Measurements from ENCODE around the gene MTX2.
"Not testable (repeated sequence)": the region's sequence is repeated elsewhere in the genome, so short reads cannot be mapped to it uniquely, and the experiment has no call there.

The MTX2 gene

DNA sequence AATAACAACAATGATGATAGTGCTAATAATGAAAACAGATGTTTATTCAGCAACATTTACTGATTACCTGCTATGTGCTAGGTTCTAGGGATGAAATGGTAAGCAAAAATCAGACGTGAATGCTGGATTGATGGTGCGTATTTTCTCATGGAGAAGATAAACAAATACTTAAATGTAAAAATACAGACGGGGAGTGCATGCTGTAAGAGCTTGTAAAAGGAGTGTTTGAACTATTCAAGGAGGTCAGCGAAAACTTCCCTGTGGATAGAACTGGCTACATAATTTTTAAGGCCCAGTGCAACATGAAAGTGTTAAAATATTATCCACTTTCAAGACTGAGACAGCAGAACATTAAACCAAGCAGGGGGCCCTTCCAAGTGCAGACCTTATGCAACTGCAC lies 22.1 kb downstream of the MTX2 start:
- no peak for DNase-seq (ENCODE audit: low read depth)

DNA sequence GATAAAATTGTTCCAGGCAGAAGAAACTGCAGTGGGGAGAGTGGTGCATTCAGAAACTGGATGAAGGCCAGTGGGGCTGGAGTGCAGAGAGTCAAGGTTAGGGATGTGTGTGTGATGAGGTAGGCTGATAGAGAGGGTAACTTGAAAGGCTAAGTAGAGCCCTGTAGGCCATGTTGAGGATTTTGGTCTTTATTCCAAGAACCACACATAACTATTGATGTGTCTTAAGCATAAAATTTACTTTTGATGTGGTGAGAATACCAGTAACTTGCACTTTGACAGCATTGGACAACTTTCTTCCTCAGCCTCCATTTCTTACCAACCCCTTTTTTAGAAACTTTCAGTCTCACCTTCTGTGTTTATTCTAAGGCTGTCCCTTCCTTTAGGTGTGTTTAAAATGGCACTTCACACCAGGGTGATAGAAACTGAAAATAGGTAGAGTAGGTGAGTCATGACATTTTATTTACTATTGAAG lies 22.6 kb downstream of the MTX2 start:
- no peak for DNase-seq (ENCODE audit: low read depth)

DNA sequence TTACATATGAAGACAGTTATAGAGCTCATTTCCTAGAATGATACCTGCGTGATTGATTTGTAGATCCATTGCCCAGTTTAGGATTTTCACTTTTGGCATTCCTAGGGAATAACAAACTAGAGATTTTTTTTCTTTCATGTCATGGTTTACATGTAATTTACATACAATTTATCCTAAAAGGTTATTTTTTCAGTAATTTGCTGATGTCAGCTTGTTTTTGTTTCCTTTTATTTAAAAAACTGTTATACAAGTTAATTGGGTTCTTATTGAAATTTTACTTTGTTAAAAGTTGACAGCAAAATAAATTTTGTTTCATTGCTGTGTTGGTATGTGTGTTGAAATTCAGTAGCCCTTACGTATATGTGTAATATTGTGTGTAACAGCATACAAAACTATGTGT lies 23.4 kb downstream of the MTX2 start:
- no peak for DNase-seq (ENCODE audit: low read depth)

DNA sequence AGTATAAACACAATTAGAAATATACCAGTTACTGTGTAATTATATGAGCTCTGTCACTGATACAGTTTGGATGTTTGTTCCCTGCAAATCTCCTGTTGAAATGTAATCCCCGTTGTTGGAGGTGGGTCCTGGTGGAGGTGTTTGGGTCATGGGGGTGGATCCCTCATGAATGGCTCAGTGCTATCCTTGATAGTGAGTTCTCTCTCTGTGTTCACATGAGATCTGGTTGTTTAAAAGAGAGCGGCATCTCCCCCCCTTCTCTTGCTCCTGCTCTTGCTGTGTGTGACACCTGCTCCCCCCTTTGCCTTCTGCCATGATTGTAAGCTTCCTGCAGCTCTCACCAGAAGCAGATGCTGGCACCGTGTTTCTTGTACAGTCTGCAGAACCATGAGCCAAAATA lies 24.1 kb downstream of the MTX2 start:
- DNase-seq (ENCODE audit: low read depth): no peak

DNA sequence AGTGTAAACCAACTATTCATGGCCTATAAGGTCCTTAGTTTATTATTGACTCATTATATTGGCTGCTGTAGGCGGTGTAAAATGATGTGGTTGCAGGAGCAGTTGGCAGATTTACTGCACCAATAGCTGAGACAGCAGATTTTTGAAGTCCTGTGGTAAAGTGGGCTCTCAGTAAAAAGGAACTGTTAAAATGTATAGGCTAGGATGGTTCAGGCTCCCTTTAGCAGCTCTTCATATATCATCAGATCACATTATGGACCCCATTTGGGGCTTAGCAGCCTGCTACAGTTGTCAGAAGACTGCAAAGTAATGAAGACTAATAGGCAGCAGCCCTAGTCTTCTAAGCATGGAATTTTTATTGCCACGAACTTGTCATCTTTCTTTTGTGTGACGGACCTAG lies 27.8 kb downstream of the MTX2 start:
- DNase-seq (ENCODE audit: low read depth): no peak

DNA sequence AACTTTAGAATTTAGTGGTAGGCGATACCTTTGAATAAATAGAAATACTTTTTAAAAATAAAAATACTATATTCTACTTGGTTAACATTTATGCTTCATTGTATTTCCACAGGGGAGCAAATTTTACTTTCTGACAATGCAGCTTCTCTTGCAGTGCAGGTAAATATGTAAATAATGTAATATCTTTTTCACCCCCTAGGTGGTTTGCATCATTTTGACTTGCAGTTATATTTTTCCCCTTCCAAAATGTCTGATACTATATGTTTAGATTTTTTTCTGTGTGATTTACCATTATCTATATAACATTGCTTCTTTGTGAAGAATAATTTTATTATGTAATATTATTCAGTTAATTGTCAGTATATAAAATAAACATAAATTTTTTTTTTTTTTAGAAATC lies 28.5 kb downstream of the MTX2 start:
- DNase-seq (ENCODE audit: low read depth): no peak

DNA sequence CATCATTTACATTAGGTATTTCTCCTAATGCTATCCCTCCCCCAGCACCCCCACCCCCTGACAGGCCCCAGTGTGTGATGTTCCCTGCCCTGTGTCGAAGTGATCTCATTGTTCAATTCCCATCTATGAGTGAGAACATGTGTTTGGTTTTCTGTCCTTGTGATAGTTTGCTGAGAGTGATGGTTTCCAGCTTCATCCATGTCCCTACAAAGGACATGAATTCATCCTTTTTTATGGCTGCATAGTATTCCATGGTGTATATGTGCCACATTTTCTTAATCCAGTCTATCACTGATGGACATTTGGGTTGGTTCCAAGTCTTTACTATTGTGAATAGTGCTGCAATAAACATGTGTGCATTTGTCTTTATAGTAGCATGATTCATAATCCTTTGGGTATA lies 36.8 kb downstream of the MTX2 start:
- DNase-seq (ENCODE audit: low read depth): not testable (repeated sequence)

DNA sequence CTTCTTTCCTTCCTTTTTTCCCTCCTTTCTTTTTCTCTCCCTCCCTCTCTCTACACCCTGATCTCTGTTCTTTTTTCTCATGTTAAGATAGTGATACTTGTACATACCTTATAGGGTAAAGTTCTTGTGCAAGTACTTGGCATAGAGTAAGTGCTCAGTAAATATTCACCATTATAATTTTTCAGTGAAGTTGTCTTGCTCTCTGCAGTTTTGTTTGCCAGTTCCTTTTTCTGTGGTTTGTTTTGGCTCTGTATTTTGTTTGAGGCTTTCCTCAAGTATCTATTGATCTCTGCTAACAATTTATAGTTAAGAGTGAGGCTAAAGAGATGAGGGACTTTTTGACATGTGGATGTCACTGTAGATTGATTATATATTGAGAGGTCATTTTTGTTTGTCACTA lies 48.0 kb downstream of the MTX2 start:
- DNase-seq (ENCODE audit: low read depth): no peak

DNA sequence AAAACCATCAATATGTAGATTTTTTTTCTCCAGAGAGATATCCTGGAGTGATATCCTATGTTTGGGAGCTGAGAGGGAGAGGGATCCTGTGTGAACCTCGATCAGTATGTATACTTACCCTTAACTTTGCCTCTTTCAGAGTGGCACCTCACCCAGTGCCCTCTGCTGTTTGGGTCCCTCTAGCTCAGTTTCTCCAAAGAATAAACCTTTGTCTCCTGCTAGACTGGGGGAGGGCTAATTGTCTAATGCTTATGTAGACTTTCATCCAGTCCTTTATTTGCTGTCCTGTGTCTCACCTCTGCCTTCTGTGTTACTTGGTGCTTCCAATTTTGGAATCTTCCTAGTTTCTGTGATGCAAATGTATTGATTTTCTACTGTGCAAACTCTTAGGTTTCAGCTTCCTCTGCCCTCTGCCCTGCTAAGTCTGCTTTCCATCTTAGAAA lies 48.4 kb downstream of the MTX2 start:
- no peak for DNase-seq (ENCODE audit: low read depth)

DNA sequence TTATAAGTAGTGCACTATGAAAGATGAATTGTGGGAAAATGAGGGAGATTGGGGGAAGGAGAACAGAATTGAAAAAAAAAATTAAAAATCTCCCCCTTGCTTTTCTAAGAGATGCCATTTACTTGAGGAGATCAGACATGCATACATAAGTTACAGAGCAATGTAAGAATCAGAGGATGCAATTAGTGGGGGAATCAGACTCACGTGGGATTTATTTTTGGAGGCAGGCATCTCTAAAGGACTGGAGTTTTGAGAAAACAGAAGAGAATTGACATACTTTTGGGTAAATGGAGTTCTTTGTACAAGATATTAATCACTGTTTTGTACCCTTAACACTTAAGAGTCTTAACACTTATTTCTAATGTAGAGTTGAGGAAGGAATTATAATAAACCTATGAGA lies 52.7 kb downstream of the MTX2 start:
- no peak for DNase-seq (ENCODE audit: low read depth)

DNA sequence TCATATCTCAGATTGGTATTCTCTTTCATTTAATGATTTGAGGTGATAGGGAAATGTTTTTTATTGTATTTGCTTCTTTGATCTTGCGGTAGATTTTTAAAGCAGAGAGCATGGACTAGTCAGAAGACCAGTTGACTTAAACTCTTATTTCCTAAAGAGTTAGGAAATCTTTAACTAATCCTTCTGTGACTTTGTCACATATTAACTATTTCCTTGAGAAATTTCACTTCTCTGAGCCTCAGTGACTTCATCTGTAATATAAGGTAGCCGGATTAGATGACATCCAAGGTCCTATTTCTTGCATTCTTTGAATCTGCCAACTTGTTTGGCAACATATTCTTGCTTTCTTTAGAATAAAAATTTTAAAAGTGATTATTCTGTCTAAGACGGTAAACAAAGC lies 55.6 kb downstream of the MTX2 start:
- DNase-seq (ENCODE audit: low read depth): no peak

DNA sequence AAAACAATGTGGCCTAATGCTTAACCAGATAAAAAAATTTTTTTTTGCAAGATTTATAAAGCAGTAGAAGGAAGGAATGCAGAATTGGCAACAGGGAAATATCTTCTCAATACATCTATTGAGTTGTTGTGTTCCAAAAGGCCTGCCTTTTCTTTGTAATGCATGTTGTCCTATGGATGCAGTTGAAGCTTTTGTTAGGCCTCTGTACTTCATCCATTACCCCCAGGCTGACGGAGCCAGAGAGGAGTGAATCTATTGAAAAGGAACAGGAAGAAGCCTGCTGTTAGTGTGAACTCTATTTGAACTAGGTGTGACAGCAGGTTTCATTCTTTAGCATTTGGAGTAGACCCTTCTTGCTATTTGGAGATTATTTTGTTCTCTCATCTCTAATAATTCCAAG lies 56.5 kb downstream of the MTX2 start:
- no peak for DNase-seq (ENCODE audit: low read depth)

DNA sequence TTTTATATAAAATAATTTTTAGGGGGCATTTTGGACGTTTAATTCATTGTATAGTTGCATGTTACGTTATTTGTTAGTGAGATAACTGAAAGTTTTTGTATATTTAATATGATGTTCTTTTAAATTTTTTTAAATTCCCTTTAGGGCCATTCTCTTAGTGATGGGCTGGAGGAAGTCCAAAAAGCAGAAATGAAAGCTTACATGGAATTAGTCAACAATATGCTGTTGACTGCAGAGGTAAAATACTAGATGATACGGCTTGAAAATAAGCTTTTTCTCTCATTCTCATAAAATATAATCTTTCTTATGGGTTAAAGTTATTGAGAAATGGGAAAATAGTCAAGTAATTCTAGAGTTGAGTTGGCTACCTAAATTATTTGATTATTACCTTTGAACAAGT lies 58.9 kb downstream of the MTX2 start:
- DNase-seq (ENCODE audit: low read depth): no peak

DNA sequence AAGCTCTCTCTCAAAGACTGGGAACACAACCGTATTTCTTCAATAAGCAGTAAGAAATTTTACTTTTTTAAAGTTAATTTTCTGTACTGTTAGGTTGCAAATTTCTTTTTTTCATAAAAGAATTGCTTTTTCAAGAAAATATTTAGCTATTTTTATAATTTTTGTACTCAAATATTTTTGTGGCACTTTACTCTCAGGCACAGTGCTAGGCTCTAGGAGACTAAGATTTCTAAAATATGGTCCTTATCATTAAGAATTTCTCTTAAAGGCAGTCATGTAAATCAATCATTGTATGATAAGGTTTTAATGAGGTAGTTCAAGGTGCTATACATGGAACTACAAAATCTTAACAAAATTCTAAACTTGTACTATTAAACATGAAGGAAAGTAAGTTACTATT lies 61.4 kb downstream of the MTX2 start:
- DNase-seq (ENCODE audit: low read depth): no peak

DNA sequence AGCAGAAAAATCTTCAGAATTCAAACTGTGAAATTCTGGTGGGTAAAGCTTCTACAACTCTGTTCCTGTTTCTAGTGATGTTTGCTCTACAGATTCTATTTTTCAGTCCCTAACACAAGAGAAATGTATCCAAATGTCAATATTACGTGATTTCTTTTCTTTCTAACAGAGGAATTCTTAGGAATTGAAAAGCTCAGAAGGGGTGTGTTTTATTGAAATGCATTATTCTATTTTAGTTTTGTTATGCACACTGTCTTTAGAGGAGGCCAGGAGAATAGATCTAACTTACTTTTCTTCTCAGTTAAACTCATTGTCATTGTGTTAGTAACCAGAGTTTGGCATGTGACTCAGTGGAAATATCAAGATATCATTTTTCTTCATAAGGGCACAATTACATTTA lies 62.4 kb downstream of the MTX2 start:
- no peak for DNase-seq (ENCODE audit: low read depth)

DNA sequence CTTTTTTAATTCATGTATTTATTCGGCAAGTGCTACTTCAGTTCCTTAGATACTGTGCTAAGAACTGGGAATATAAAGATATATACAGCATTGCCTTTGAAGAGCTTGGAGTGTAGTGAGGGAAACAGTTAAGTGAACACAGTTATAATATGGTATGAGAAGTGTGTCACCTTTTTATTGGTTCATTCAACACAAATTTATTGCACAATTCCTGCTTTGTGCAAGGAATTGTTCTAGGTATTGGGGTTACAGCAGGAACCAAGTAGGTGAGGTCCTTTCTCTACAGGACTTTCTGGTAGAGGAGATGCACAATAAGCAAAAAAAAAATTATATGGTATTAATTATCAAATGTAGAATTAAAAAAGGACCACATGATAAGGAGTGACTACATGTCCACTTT lies 65.5 kb downstream of the MTX2 start:
- DNase-seq (ENCODE audit: low read depth): no peak

DNA sequence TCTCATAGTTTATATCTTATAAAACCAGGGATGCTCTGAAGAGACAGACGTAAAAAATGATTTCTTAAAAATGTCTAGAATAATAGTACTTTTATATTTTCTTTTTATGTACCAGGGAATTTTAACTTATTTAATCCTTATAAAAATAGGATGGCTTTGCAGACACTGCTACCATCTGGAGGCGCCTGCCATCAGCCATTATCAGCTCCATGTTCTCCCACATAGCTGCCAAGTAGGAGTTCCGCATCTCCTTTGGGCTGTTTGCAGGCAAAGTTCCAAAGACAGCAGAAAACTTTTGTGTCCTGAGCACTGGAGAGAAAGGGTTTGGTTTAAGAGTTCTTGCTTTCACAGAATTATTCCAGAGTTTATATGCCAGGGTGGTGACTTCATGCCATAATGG lies 69.2 kb downstream of the MTX2 start:
- DNase-seq (ENCODE audit: low read depth): no peak

DNA sequence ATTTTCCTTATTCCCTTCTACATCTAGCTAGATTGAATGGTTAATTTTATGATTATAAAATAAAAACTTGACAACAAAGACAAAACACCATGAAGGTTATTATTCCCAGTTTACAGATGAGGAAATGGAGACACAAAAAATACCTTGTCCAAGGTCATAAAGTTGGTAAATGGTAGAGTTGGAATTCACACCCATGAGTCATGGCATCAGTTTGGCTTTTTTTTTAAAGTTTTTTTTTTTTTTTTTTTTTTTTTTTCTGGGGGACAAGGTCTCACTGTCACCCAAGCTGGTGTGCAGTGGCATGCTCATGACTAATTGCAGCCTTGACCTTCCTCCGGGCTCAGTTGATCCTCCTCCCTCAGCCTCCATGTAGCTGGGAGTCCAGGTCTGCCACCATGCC lies 70.0 kb downstream of the MTX2 start:
- no peak for DNase-seq (ENCODE audit: low read depth)

DNA sequence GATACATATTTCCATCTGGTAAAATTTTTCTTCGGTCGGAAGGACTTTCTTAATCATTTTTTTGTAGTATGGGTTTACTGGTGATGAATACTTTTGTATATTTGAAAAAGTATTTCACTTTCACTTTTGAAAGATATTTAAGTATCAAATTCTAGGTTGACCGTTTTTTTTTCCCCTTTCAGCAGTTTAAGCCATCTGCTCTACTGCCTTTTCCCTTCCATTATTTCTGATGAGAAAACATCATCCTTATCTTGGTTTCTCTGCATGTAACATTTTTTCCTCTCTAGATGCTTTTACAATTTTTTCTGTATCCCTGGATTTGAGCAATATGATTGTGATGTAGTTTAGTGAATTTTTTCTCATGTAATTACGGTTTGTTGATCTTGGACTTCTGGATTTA lies 87.0 kb downstream of the MTX2 start:
- DNase-seq (ENCODE audit: low read depth): no peak

DNA sequence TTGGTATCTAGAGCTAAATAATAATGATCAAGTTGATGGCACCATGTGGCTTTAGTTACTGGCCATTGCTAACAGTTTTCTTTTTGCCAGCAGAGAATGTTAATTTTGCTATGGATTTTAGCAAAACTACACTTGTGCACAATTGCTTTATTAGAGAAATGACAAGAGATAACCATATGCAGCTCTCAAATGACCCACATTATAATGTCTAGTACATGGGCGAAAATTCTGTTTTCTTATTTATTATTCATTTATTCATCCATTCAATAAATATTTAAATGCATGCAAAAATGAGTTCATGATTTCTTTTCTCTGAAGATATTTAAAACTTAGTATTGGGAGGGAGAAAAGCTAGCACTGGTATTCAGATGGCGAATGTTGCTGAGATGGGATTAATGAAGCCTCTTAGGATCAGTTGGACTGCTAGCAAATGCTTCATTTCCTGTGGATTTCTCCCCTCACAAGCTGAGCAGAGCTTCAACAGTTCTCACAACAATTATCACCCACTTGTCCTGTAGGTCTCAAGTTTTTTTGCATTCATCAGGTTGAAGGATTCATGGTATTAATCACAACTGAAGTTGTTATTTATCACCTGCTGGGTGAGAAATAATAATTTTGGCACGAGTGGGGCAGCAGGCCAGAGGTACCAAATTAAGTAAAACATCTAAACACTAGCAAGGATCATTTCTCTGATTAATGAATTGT lies 95.2 kb downstream of the MTX2 start:
- DNase-seq (ENCODE audit: low read depth): no peak

DNA sequence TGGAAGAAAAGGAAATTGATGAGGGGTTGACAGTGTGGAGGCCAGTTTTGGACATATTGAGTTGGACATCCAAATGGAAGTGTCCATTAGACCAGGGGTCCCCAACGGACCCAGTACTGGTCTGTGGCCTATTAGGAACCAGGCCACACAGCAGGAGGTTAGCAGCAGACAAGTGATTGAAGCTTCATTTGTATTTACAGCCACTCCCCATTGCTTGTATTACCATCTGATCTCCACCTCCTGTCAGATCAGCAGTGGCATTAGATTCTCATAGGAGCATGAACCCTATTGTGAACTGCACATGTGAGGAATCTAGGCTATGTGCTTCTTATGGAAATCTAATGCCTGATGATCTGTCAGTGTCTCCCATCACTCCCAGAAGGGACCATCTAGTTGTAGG lies 99.1 kb downstream of the MTX2 start:
- no peak for DNase-seq (ENCODE audit: low read depth)

DNA sequence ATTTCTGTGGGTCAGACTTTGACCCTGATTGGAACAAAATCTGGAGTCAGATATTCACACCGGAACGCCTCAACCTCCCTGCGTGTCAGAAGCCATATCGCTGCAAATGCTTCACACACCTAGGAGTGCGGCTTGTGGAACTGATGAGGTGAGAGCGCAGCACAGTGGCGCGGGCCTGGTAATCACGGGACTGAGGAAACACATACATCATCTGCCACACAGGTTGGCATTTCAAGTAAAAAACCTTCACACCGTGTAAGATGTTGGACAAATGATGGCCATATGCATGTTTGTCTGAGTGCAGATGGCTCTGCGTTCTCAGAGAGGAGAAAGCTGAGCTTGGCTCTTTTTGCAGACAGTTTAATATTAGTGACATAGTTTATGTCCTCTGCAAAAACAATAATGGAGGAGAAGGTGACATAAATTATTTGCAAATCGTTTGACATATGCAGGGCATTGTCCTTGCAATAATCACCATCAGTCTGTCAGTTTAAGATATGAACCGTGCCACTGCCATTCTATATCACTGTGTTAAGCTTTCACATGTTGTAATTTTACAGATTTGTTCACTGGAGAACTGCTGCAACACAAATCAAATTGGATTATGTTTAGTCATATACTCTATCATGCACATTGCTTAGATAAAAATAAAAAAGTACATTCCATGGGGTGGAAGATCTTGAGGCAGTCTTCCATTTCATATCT lies 101.4 kb downstream of the MTX2 start:
- no peak for DNase-seq (ENCODE audit: low read depth)

DNA sequence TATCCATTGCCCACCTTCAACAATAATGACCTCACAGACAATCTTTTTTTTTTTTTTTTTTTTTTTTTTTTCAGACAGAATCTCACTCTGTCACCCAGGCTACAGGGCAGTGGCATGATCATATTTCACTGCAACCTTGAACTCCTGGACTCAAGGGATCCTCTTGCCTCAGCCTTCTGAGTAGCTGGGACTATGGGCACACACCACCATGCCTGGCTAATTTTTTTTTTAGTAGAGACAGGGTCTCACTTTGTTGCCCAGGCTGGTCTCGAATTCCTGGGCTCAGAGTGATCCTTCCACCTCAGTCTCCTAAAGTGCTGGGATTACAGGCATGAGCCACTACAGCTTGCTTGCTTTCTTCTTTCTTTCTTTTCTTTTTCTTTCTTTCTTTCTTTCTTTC lies 103.9 kb downstream of the MTX2 start:
- DNase-seq (ENCODE audit: low read depth): not testable (repeated sequence)

DNA sequence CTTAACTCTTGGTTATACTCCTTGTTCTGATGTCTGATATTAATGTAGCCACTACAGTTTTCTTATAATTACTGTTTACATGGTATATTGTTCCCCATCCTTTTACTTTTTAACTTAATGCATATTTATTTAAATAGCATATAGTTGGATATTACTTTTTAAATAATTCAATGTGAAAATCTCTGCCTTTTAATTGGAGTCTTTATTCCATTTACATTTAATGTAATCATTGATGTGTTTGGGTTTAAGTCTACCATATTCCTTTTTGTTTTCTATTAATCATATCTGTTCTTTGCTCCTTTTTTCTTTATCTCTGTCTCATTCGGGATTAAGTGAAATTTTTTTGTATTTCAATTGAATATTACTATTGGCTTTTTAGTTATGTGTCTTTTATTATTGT lies 109.1 kb downstream of the MTX2 start:
- DNase-seq (ENCODE audit: low read depth): no peak
